GM12878 (cell line): ENCODE results near the gene COX6B1. TPM values are rescaled to one million over a fixed set of nuclear protein-coding genes. Genes with fewer than 3 reads are reported as not detected.

ENCODE experiments used
- BCL11A ChIP-seq: IDR thresholded peaks from 2 replicates; pipeline ENCODE4 v1.6.1; 2011; ENCODE audit warnings: low read depth, low read length
- CBFB ChIP-seq: IDR thresholded peaks from 2 replicates; pipeline ENCODE4 v1.6.1; 2016; ENCODE audit warnings: antibody characterized with exemption, low read depth
- CHD1 ChIP-seq: IDR thresholded peaks from 2 replicates; pipeline ENCODE4 v1.6.1; 2012; ENCODE audit warnings: low read depth, low read length, improper control_type of control experiment
- CUX1 ChIP-seq: IDR thresholded peaks from 2 replicates; pipeline ENCODE4 v1.6.1; 2012; ENCODE audit warnings: improper control_type of control experiment, low read depth, low read length; ENCODE audit not compliant: insufficient replicate concordance
- ETV6 ChIP-seq, 2 experiments: fragments of 450-650 bp in 1 of 2; IDR thresholded peaks in 1 of 2; conservative IDR thresholded peaks in 1 of 2; 2 replicates each; pipeline ENCODE4 v1.6.1; 2014; ENCODE audit warnings: antibody characterized with exemption in 1 of 2, borderline replicate concordance in 1 of 2, low read depth in 1 of 2, mild to moderate bottlenecking in 1 of 2, moderate library complexity in 1 of 2
- GABPA ChIP-seq: IDR thresholded peaks from 2 replicates; pipeline ENCODE4 v1.6.1; 2014; ENCODE audit warnings: antibody characterized with exemption, low read depth, mild to moderate bottlenecking, inconsistent platforms
- MTA3 ChIP-seq: IDR thresholded peaks from 2 replicates; pipeline ENCODE4 v1.6.1; 2012; ENCODE audit warnings: low read length, inconsistent platforms, borderline replicate concordance
- MYC ChIP-seq: IDR thresholded peaks from 2 replicates; pipeline ENCODE4 v1.6.1; 2011; ENCODE audit warnings: mild to moderate bottlenecking, low read length, moderate library complexity, inconsistent platforms; ENCODE audit not compliant: insufficient read depth, insufficient replicate concordance, insufficient read length, severe bottlenecking
- PML ChIP-seq: IDR thresholded peaks from 2 replicates; pipeline ENCODE4 v1.6.1; 2012; ENCODE audit warnings: low read length, inconsistent platforms
- POU2F2 ChIP-seq: IDR thresholded peaks from 3 replicates; pipeline ENCODE4 v1.6.1; 2011; ENCODE audit warnings: low read depth, mild to moderate bottlenecking, low read length, borderline replicate concordance
- SIN3A ChIP-seq: IDR thresholded peaks from 2 replicates; pipeline ENCODE4 v1.6.1; 2012; ENCODE audit warnings: low read depth, low read length, improper control_type of control experiment
- SMARCA5 ChIP-seq: fragments of 450-650 bp; IDR thresholded peaks from 2 replicates; pipeline ENCODE4 v1.6.1; 2017; ENCODE audit warnings: mild to moderate bottlenecking
- SMC3 ChIP-seq: IDR thresholded peaks from 2 replicates; pipeline ENCODE4 v1.6.1; 2011; ENCODE audit warnings: low read length, improper control_type of control experiment, borderline replicate concordance
- SPI1 ChIP-seq: IDR thresholded peaks from 2 replicates; pipeline ENCODE4 v1.6.1; 2011; ENCODE audit warnings: low read depth, mild to moderate bottlenecking, low read length, moderate library complexity, borderline replicate concordance; ENCODE audit not compliant: insufficient read depth
- TCF12 ChIP-seq: IDR thresholded peaks from 2 replicates; pipeline ENCODE4 v1.6.1; 2011; ENCODE audit warnings: low read depth, mild to moderate bottlenecking, low read length
- YBX1 ChIP-seq: fragments of 450-650 bp; IDR thresholded peaks from 2 replicates; pipeline ENCODE4 v1.6.1; 2016; ENCODE audit warnings: antibody characterized with exemption
- ZBED1 ChIP-seq: IDR thresholded peaks from 2 replicates; pipeline ENCODE4 v1.6.1; 2016; ENCODE audit warnings: borderline replicate concordance
- ZNF274 ChIP-seq: IDR thresholded peaks from one replicate; pipeline ENCODE4 v1.8.0; 2011; ENCODE audit not compliant: insufficient read length, insufficient read depth
- ZNF622 ChIP-seq: fragments of 450-650 bp; IDR thresholded peaks from 2 replicates; pipeline ENCODE4 v1.6.1; 2017; ENCODE audit warnings: mild to moderate bottlenecking, inconsistent platforms
- ZZZ3 ChIP-seq: IDR thresholded peaks from 2 replicates; pipeline ENCODE4 v1.6.1; 2011; ENCODE audit warnings: low read depth; ENCODE audit not compliant: control insufficient read depth, insufficient read length
- polyA plus RNA-seq, 11 experiments: library from polyadenylated mRNA; depleted of rRNA in 4 of 11; unstranded in 6 of 11; stranded (reverse) in 5 of 11; fragments of >200 nt; fragmentation: Nextera tagmentation in 4 of 11; fragmentation: Illumina TruSeq in 1 of 11; extraction: Ambion mirVana in 4 of 11; extraction: Trizol in 1 of 11; gene quantifications; 1 replicate in 1 of 11; 2 replicates in 10 of 11; pipeline versions ENCODE4 v1.2.1 to v1.2.3, GENCODE V29; 2011 to 2016; ENCODE audit warnings: inconsistent platforms in 2 of 11, missing spikeins in 2 of 11, low read depth in 1 of 11
- total RNA-seq, 4 experiments: library from RNA; depleted of rRNA in 3 of 4; stranded (reverse); fragments of >200 nt in 3 of 4; fragmentation: Illumina TruSeq in 1 of 4; extraction: Trizol in 1 of 4; gene quantifications; 2 replicates each; pipeline versions ENCODE4 v1.2.1 to v1.2.3, GENCODE V29; 2013 to 2021
- TF ChIP-seq, protein P1 (sequence below): fragments of 450-650 bp; IDR thresholded peaks from 2 replicates; pipeline ENCODE4 v1.6.1; 2018; ENCODE audit warnings: borderline replicate concordance, mild to moderate bottlenecking; ENCODE audit not compliant: partially characterized antibody
- TF ChIP-seq, protein P2 (sequence below): IDR thresholded peaks from 2 replicates; pipeline ENCODE4 v1.6.1; 2011; ENCODE audit warnings: borderline replicate concordance, low read depth, mild to moderate bottlenecking, moderate library complexity, mixed read lengths, low read length; ENCODE audit not compliant: insufficient read depth; ENCODE audit errors: extremely low read length

Gene COX6B1
- total and polyA plus RNA-seq, 10 of the 15 experiments (the other 5 are each of a cell fraction or from before 2014, with no cell fraction given): 500 to 1,700 (median 862) TPM

DNA sequence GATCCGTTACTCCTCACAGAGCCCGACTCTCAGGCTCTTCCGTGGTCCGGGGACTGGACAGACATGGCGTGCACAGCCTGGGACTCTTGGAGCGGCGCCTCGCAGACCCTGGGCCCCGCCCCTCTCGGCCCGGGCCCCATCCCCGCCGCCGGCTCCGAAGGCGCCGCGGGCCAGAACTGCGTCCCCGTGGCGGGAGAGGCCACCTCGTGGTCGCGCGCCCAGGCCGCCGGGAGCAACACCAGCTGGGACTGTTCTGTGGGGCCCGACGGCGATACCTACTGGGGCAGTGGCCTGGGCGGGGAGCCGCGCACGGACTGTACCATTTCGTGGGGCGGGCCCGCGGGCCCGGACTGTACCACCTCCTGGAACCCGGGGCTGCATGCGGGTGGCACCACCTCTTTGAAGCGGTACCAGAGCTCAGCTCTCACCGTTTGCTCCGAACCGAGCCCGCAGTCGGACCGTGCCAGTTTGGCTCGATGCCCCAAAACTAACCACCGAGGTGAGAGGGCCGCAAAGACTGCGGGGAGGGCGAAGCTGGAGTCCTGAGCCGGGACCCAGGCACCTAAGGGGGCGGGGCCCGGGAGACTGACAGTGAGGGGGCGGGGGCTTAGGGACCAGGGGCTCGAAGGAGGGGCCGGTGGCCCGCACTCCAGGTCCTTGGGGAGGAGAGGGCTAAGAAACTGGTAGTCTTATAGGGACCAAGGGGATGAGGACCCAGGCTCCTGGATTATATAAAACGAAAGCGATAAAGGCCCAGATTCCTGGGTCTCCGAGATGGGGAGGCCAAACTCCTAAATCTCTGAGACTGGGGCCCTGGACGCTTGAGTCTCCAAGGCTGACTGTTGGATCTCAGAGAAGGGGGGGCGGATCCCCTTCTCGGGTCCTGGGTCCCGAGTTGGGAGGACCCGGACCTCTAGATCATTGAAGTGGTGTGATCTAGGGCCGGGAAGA is 4.6 kb upstream of the COX6B1 start (continued):
- TF ChIP-seq SMC3: 0 out of 2 replicates have a peak, but pooled peaks have one; percentile 10
- peak; percentile 76; the same call in 1 of the 2 replicates for TF ChIP-seq TCF12
- TF ChIP-seq MYC: no peak
- TF ChIP-seq, protein P1, sequence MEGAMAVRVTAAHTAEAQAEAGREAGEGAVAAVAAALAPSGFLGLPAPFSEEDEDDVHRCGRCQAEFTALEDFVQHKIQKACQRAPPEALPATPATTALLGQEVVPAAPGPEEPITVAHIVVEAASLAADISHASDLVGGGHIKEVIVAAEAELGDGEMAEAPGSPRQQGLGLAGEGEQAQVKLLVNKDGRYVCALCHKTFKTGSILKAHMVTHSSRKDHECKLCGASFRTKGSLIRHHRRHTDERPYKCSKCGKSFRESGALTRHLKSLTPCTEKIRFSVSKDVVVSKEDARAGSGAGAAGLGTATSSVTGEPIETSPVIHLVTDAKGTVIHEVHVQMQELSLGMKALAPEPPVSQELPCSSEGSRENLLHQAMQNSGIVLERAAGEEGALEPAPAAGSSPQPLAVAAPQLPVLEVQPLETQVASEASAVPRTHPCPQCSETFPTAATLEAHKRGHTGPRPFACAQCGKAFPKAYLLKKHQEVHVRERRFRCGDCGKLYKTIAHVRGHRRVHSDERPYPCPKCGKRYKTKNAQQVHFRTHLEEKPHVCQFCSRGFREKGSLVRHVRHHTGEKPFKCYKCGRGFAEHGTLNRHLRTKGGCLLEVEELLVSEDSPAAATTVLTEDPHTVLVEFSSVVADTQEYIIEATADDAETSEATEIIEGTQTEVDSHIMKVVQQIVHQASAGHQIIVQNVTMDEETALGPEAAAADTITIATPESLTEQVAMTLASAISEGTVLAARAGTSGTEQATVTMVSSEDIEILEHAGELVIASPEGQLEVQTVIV: peak; percentile 60
- no peak for TF ChIP-seq ZNF622
- TF ChIP-seq SPI1: no peak
- TF ChIP-seq SIN3A: no peak; the same call in 1 of the 2 replicates
- TF ChIP-seq ZNF274: no peak
- TF ChIP-seq SMARCA5: peak; percentile 61; the same call in 1 of the 2 replicates
- no peak for TF ChIP-seq PML
- TF ChIP-seq POU2F2: peak; percentile 64; the same call in 2 of the 3 replicates
- TF ChIP-seq CHD1: peak; percentile 99
- TF ChIP-seq ZZZ3: no peak
- no peak for TF ChIP-seq BCL11A
- TF ChIP-seq MTA3: no peak
- TF ChIP-seq CUX1: no peak
- no peak for TF ChIP-seq YBX1
- no peak for TF ChIP-seq ETV6 (conservative IDR thresholded peaks at IDR 0.05 in 1 of 2, IDR thresholded peaks at IDR 0.05 in 1 of 2; ENCODE audit: borderline replicate concordance in 1 of 2, low read depth in 1 of 2)
- no peak for TF ChIP-seq ZBED1
- TF ChIP-seq CBFB: no peak
- no peak for TF ChIP-seq GABPA
- TF ChIP-seq, protein P2, sequence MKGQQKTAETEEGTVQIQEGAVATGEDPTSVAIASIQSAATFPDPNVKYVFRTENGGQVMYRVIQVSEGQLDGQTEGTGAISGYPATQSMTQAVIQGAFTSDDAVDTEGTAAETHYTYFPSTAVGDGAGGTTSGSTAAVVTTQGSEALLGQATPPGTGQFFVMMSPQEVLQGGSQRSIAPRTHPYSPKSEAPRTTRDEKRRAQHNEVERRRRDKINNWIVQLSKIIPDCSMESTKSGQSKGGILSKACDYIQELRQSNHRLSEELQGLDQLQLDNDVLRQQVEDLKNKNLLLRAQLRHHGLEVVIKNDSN: no peak
